Cerebellar nuclear complex (tissue), 1 donor: Measurements from ENCODE around the gene MGMT.
"Not testable (repeated sequence)": the region's sequence is repeated elsewhere in the genome, so short reads cannot be mapped to it uniquely, and the experiment has no call there.

ENCODE experiments used
- DNase-seq, 2 experiments: peaks; one replicate each; lab custom pipeline; 2025; lab: John Stamatoyannopoulos, UW

MGMT gene

DNA sequence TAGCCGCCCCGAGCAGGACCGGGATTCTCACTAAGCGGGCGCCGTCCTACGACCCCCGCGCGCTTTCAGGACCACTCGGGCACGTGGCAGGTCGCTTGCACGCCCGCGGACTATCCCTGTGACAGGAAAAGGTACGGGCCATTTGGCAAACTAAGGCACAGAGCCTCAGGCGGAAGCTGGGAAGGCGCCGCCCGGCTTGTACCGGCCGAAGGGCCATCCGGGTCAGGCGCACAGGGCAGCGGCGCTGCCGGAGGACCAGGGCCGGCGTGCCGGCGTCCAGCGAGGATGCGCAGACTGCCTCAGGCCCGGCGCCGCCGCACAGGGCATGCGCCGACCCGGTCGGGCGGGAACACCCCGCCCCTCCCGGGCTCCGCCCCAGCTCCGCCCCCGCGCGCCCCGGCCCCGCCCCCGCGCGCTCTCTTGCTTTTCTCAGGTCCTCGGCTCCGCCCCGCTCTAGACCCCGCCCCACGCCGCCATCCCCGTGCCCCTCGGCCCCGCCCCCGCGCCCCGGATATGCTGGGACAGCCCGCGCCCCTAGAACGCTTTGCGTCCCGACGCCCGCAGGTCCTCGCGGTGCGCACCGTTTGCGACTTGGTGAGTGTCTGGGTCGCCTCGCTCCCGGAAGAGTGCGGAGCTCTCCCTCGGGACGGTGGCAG lies at the start of gene MGMT:
Gene MGMT (plus strand): TSS at position 539 of the 656 bp plus-strand sequence.
- peak in 1 of 2 experiments; percentile 57 for DNase-seq

DNA sequence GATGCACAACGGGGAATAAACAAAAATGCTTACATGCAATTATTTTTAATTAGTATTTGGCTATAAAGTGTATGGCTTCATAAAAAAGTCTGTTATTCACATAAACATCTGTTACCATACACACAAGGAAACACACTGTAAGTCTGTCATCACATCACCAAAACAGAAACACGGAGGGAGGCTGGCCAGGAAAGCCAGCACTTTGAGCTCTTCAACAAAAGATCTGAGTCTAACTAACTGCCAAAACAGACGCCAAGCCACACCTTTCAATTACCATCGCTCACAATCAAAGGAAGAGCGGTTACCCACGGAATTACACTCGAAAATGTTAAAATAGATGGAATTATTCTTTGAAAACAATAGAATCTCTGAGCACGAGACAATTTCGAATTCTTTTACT lies 49.2 kb upstream of the MGMT start:
- DNase-seq, result no peak

DNA sequence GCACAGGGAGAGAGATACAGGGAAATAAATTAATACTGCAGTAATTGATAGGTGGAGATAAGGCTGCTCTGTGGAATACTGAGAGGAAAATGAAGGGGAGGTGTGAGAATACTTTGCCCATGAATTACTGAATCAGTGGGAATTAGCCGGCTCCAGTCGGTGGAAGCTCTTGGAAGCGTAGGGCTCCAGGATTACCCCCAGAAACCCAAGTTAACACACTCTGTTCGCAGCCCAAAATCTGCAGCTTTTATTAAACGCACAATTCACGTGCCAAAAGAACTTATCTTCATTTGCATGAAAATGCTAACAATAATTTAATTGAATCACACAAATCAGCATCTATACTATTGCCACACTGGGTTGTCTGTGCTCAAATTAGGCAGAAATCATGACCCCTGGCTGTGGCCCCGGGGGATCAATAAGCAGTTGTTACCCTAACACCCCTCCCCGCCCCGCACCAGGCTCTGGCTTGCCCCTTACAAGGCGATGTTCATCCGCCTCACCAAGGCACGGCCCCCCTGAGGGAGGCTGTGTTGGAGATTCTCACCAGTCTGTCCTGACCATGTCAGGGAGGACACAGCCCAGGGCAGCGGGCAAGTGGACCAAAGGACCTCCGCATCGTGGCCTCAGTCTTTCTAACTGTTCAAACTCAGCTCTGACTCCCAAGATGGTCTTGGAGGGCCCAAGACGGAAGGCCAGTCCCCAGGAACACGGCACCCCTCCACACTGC lies 48.4 kb upstream of the MGMT start:
- no peak for DNase-seq

DNA sequence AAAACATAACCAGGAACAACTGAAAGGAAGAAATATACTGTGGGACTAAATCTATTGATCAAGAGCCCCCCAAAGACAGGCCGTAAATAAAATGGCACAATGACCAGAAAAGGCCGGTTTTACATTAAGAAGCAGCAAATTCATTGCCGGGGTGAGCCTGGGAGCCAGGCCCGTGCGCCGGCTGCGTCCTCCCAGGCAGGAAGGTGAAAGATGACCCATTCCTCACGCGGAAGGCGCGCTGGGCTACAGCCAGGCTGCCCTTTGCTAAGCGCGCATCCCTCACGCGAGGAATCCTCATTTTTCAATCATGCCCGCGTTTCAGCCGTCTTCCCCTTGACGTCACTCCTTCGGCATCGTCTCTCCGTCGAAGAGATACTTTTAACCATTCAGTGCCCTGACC lies 47.6 kb upstream of the MGMT start:
- DNase-seq, result no peak

DNA sequence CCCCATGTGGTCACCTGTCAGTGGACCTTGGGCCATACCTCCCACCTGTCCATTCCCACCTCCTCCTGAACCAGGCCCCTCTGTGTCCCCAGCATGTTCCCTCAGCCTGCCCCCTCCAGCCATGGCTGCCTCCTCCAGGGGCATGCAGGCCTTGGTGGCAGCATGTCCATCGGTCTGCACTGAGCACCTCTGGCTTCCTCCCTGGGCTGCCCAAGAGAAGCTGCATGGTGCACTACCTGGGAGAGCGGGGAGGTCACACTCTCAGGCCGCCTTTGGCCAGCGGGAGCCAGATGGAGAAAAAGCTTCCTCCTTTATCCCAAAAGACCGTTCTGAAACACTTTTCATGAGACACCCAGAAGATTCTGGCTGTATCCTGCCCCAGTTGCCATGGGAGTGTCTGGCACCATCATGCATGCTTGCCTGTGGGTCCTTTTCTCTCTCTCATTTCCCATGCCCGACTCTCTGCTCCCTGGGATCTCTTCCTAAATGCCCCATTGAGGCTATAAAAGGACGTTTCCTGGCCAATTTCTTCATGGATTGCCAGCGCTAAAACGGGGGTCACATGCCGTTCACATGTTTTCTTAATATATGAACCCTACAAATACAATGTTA lies 45.5 kb upstream of the MGMT start:
- no peak for DNase-seq

DNA sequence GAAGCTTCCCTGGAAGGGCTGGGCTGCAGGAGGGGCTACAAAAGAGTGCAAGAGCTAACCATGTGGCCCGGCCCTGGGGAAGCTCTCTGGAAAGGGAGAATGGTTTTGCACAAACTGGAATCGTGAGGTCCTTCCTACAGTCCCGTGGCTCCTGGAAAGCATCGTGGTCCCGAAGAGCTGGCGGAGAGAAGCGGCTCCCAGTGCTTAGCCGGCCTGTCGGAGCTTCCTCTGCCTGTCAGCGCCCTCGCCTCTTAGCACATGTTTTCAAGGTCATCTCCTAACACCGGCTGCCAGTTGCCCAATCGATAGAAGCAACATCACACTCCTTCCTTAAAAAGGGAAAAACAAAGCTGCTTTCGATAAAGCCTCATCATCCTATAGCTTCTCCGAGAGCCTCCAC lies 42.1 kb upstream of the MGMT start:
- DNase-seq, result no peak

DNA sequence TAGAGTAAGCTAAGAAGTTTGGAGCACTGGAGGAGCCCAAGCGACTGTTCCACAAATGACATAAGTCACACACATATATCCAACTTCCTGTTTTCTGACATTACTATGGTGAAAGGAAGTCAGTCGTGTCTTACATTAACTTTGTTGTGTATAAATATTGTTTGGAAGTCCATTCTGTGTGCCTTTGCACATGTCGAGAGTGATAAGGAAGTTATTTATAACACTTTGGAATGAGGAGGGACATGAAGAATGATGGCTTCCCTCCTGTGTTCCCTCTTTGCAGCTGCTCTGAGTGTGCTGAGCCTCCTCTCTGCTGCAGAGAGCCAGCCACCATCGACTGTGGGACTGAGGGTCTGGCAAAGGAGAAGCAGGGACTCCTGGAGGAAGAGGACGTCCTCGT lies 40.4 kb upstream of the MGMT start:
- DNase-seq, result no peak

DNA sequence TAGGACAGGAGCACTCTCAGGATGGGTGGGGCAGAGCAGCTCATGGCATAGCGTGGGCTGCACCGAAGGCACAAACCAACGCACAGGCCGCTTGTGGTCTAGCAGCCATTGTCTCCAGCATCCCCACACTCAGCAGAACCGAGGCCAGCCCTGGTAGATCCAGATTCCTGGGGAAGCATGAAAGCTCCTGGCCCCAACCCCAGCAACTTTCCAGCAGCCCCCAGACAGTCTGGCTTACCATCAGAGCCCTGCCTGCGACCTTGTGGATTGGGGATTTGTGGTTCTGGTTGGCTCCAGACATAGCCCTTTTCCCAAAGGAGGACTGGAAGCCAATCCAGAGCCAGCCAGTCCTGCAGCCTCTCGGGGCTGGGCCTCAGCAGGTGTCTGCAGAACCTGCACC lies 33.8 kb upstream of the MGMT start:
- DNase-seq, result no peak

DNA sequence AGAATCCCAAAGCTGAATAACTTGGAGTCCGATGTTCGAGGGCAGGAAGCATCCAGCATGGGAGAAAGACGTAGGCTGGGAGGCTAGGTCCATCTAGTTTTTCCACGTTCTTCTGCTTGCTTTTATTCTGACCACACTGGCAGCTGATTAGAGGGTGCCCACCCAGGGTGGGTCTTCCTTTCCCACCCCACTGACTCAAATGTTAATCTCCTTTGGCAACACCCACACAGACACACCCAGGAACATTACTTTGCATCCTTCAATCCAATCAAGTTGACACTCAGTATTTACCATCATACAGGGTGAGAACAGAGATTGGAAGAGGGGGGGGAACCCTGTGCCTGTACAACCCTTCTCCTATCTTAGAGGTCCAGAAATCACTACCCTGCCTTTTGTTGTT lies 31.3 kb upstream of the MGMT start:
- DNase-seq, result not testable (repeated sequence)

DNA sequence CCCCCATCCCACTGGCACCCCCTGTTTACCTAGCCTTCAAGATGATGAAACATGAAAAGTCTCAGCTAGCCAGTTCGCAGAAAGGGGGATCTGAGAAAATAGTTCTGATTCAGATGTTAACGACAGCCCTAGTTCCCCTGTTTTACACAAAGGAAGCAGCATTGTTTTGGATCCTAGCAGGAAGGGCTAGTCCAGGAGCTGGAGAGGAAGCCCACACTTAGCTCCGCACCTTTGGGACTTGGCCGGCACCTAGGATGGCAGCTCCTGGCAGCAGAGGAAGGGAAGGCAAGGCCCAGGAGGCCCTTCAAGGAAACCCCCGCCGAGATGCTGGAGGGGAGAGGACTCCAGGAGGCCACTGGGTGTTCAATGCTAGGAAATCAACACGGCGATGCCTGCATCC lies 29.0 kb upstream of the MGMT start:
- DNase-seq, result no peak

DNA sequence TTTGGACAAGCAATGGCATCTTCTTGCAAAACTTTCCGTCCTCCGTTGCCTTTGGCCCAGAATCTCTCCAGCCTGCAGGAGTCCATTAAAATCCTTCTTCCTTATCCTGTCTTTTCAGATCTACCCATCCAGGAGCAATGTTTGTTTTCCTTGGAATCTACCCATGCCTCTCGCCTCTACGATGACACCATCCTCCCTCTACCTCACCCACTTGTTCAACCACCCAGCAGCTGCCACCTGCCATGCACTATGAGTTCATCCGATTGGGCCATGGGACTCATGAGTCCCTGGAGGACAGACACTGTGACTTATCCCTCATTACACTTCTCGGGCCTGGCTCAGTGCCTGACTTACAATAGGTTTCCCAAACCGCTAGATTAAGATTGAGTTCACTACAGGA lies 26.8 kb upstream of the MGMT start:
- no peak for DNase-seq

DNA sequence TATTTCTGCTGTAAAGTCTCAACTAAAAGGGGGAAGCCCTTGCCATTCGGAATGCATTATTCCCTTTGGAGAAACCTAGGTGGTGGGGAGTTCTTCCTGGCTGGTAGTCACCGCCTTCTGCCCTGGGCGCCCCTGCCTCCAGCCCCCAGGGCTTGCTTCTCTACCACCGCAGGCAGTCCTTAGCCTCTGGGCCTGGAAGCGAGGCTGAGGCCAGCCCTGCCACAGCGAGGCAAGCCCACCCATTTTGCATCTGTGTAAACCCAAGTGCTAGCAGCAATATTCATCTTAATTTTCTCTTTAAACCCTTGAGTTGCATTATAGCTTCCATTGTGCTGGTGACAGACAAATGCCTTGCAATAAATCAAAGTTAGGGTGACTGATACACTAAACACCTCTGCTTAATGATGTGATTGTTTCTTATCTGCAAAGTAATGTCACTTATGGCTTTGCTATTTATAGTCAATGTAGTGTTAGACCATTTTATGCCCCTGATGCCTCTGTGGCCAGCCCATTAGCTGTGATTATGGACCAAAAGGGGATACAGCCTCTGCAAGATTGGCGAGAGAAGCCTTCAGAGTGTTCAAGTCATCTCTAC lies 26.2 kb upstream of the MGMT start:
- DNase-seq, result no peak

DNA sequence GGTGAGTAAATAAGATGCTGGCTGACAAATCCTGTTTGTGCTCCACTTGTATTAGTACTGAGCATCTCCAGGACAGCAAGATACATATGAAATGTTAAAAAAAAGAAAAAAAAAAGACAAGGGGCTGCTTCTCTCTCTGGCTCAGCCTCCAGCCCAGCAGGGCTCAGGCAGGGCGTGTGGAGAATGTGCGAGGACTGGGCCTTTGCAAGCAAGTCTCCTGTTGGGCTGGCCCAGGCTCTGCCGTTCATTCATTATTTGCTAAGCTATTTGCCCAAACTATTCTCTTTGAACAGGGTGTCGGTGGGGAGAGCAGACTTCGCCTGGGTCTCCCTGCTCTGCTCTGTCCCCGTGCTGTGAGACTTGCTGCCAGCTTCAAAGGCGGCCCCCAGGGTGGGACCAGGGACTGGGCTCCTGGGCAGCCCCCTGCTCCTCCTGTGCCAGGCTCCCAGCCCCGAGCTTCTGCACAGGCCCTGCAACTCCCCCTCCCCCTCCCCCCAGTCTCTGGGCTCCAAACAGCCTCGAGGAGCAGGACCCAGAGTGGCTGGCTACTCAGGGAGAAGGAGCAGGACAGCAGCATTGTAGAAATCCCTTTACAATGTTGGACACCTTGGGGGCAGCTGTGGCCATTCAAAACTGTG lies 25.6 kb upstream of the MGMT start:
- no peak for DNase-seq

DNA sequence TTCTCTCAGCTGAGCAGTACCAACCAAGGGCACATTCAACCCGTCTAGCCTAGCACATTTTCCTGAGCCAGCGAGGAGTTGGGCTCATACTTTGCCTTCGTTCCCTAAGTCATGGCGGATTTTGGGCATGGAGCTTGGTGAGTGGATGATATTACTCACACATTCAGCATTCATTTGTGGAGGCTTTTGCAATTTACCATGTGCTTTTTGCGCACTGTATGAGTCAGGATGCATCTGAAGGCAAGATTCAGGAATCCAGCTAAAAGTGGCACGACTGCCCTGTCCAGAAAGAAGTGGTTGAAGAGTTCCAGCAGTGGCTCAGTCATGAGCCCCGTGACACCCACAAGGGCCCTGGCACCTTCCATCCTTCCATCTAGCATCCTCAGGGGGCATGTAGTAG lies 24.2 kb upstream of the MGMT start:
- DNase-seq, result no peak

DNA sequence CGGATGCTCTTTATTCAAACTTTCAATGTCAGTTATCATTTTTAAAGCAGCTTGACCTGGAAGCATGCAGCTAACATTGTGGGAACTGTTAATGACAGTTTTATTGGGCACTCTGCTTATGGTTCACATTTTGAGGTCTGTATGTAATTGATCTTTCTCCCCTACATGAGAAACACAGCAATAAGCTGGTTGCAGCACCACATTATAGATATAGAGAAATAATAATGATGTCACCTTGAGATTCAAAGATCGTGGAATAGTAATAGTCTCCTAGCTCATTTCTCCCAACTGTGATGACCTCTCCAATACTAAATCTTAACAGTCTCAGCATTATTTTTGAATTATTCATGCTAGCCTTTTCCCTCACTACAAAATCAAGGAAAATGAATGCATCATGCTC lies 22.7 kb upstream of the MGMT start:
- DNase-seq, result no peak

DNA sequence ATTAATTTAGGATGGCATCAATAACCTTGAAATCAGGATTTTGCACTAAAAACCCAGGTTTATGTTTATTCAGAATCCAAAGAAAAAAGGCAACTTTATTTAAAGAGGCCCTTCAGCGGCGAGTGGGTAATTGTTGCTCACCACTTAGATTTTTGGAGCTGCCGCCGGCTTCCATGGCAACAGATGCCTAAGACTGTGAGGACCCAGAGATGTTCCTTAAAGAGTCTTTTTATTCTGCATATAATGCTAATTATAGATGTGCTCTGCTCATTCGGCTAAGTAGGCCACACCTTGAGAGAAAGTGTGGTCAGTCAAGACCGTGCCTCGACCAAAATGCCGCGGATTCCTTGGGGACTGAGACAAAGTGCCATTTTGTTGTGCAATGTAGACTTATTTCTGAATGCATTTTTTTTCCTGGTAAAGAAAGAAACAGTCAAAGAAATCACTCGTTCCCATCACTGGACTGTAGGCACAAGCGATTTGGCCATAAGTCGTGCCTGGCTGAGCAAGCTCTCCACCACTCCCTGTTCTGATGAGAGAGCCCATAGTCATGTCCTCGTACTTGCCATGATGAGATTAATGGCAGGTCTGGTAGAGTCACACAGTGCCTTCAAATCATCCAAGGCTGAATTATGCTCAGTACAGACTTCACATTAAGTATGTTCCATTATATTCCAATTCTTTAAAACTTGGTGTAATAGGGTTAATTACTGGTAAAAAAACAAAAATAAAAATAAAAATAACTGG lies 21.4 kb upstream of the MGMT start:
- DNase-seq, result no peak

DNA sequence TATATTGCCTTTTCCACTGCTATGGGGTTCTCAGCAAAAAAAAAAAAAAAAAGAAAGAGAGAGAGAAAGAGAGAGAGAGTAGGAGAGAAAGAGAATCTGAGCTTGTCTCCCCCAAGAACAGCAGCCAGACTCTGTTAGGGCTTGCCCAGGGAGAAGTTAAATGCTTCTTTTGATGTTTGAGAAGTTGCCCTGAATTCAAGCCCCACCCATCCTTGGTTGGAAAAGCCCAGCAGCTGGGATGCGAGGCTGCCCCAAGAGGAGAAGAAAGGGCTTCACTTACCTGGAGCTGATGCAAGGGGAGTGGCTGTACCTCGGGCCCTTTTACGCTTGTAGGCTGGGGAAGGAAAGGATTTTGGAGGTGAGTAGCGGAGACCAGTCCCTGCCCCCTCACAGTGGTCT lies 20.9 kb upstream of the MGMT start:
- no peak for DNase-seq

DNA sequence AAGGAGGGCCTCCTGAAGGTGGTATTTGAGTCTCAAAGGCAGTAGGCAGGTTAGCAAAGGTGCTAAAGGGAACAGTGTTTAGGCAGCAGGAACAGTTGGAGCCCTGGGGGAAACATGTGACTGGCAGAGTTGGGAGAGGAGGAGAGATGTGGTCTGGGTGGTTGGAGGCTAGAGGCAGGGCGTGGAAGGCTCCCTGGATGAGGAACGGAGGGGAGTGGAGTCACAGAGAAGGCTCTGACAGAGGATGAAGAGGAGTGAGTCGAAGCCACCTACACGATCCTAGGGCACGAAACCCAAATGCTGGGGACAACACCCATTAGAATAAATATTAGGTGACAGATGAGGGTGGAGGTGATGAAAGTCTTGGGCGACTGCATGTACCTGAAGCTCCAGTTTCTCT lies 19.6 kb upstream of the MGMT start:
- no peak for DNase-seq

DNA sequence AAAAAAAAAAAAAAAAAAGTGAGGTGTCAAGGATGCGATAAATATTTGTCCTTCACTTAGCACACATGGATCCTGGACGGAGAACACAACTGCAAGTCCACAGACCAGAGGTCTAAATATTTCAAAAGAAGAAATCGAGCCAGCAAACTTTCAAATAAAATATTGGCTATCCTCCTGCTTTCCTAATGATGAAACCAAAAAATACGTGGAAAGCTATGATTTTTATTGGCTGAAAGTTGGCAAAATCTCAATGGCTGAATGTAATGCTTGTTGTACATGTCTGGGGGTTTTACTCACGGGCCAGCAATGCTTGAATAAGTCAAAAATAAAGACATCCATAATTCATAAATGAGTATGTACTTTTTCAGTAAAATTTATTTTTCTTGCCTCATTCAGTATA lies 19.0 kb upstream of the MGMT start:
- no peak for DNase-seq

DNA sequence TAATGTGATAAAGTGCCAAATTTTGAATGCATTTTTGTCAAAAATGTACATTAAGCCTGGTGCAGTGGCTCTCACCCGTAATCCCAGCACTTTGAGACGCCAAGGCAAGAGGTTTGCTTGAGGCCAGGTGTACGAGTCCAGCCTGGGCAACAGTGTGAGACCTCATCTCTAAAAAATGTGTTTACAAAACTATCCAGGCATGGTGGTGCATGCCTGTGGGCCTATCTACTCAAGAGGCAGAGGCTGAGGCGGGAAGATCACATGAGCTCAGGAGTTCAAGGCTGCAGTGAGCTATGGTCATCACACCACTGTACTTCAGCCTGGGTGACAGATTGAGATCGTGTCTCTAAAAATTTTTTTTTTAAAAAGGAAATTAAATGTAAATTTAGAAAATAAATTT lies 18.5 kb upstream of the MGMT start:
- DNase-seq, result no peak

DNA sequence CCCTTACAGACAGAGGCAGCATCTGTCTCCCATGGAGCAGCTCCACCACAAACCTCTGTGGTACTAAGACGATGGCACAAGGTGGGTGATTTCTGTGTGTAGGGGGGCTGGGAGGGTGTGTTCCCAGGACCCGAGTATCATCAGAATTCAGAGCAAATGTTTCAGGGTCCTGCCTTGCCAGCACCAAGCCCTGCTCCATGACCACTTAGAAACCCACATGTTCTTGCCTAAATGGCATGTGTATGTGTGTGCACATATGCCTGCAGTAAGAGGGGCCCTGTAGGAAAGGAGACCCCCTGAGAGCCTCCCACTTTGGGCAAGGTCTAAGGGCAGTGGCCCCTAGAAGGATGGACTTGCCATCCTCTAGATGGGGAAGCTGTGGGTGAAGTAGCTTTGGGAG lies 17.1 kb upstream of the MGMT start:
- no peak for DNase-seq

DNA sequence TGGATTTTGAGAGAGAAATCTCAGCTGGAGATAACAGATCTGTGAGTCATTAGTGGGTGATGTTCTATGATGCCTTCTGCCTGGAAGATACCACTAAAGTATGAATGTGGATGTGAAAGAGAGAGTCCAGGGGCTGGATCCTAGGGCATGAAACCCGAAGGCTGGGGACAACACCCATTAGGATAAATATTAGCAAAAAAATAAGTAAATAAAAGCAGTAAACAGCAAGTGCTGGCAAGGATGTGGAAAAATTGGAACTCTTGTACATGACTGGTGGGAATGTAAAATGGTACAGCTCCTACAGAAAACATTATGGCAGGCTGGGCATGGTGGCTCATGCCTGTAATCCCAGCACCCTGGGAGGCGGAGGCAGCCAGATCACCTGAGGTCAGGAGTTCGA lies 16.6 kb upstream of the MGMT start:
- no peak for DNase-seq
